Measurements from ENCODE around the gene SHOX. TPM values are rescaled to one million over a fixed set of nuclear protein-coding genes. Genes with fewer than 3 reads are reported as not detected.
"Not testable (repeated sequence)": the region's sequence is repeated elsewhere in the genome, so short reads cannot be mapped to it uniquely, and the experiment has no call there.

The SHOX gene
- total RNA-seq, 1 experiment from 2014 or later, result not detected

- H3K27ac ChIP-seq (ENCODE audit: low read depth, low read length), result no peak overlapping the region
- H3K4me3 ChIP-seq (replicated peaks in 1 of 2; ENCODE audit: low read depth in 1 of 2, low read length in 2 of 2), result no peak overlapping the region
- intact Hi-C loops (cut with micrococcal nuclease), result no loop called here
- DNase-seq (ENCODE audit: low read depth, low spot score) (no peak), ATAC-seq (no peak)
- no peaks in the 10 kb centered on the region for H4K20me1 ChIP-seq (ENCODE audit: insufficient read depth)
- no peaks in the 10 kb centered on the region for H3K9me2 ChIP-seq (ENCODE audit: insufficient read depth)
- ChIA-PET CTCF (no interaction called here), POLR2A (no interaction called here), RAD21 (ENCODE audit: low non-redundant PET in 1 of 2, low total read pairs in 2 of 2, uncharacterized antibody in 2 of 2, unreplicated experiment in 2 of 2) (no interaction called here)
- no peaks in the 10 kb centered on the region for H3K36me3 ChIP-seq (ENCODE audit: control insufficient read depth in 1 of 2, insufficient read depth in 2 of 2, low read length in 2 of 2)
- H3K9me3 ChIP-seq (ENCODE audit: control insufficient read depth in 1 of 2, insufficient read depth in 1 of 2, low read depth in 1 of 2, low read length in 2 of 2), result no peaks in the 10 kb centered on the region
- H3K9ac ChIP-seq (ENCODE audit: low read length), result no peak overlapping the region
- TF ChIP-seq REST (IDR thresholded peaks at IDR 0.05; ENCODE audit: low read depth), result no peak
- TF ChIP-seq TCF7L2 (IDR thresholded peaks at IDR 0.05; ENCODE audit: borderline replicate concordance, extremely low read depth, insufficient read depth, insufficient read length), result no peak
- TF ChIP-seq POLR2AphosphoS5 (IDR thresholded peaks at IDR 0.05; ENCODE audit: low read depth, low read length), result no peak
- TF ChIP-seq, protein P1, sequence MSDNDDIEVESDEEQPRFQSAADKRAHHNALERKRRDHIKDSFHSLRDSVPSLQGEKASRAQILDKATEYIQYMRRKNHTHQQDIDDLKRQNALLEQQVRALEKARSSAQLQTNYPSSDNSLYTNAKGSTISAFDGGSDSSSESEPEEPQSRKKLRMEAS (IDR thresholded peaks at IDR 0.05), result no peak
- TF ChIP-seq JUND (IDR thresholded peaks at IDR 0.05), result no peak
- TF ChIP-seq YY1 (IDR thresholded peaks at IDR 0.05; ENCODE audit: extremely low read depth, insufficient replicate concordance, low read depth, low read length), result no peak
- no peak for TF ChIP-seq POLR2A (IDR thresholded peaks at IDR 0.05; ENCODE audit: borderline replicate concordance, extremely low read depth, insufficient read depth, insufficient read length)
- TF ChIP-seq EZH2phosphoT487 (IDR thresholded peaks at IDR 0.05; ENCODE audit: borderline replicate concordance), result no peak
- TF ChIP-seq ZBTB33 (IDR thresholded peaks at IDR 0.05; ENCODE audit: extremely low read depth, insufficient replicate concordance, low read length), result no peak
- no peak for TF ChIP-seq EGR1 (IDR thresholded peaks at IDR 0.05; ENCODE audit: low read depth)
- no peak for TF ChIP-seq ELF1 (IDR thresholded peaks at IDR 0.05; ENCODE audit: borderline replicate concordance, low read depth)
- BruUV-seq (replicated peaks), result no TSS peak
- H3K4me1 ChIP-seq (ENCODE audit: control insufficient read depth in 1 of 2, insufficient read depth in 2 of 2, low read length in 2 of 2), result no peaks in the 10 kb centered on the region
- no peak overlapping the region for H2AFZ ChIP-seq (ENCODE audit: low read depth, low read length, poor library complexity, severe bottlenecking)
- no peaks in the 10 kb centered on the region for H3K27me3 ChIP-seq (ENCODE audit: insufficient read depth, low read length)
- H3K79me2 ChIP-seq (ENCODE audit: insufficient read depth, low read length), result no peaks in the 10 kb centered on the region
- H3K4me2 ChIP-seq (ENCODE audit: low read length), result no peak overlapping the region
These were observed 5.4 kb upstream of the SHOX start for GRCh38 chrX:625137-625691.

DNA sequence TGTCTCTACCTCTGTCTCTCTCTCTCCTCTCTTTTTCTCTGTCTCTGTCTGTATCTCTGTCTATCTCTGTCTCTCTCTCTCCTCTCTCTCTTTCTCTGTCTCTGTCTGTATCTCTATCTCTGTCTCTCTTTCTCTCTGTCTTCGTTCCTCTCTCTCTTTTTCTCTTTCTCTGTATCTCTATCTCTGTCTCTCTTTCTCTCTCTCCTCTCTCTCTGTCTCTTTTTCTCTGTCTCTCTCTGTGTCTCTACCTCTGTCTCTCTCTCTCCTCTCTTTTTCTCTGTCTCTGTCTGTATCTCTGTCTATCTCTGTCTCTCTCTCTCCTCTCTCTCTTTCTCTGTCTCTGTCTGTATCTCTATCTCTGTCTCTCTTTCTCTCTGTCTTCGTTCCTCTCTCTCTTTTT is 4.5 kb upstream of the SHOX start:
- H2AFZ ChIP-seq (ENCODE audit: low read depth, low read length, poor library complexity, severe bottlenecking); H4K20me1 ChIP-seq (ENCODE audit: insufficient read depth); H3K27me3 ChIP-seq (ENCODE audit: insufficient read depth, low read length); ATAC-seq; H3K27ac ChIP-seq (ENCODE audit: low read depth, low read length); POLR2A ChIA-PET; DNase-seq (ENCODE audit: low read depth, low spot score); H3K9me3 ChIP-seq (ENCODE audit: control insufficient read depth in 1 of 2, insufficient read depth in 1 of 2, low read depth in 1 of 2, low read length in 2 of 2); BruUV-seq (replicated peaks); RAD21 ChIA-PET (ENCODE audit: low non-redundant PET in 1 of 2, low total read pairs in 2 of 2, uncharacterized antibody in 2 of 2, unreplicated experiment in 2 of 2); intact Hi-C loops (cut with micrococcal nuclease); CTCF ChIA-PET; H3K9ac ChIP-seq (ENCODE audit: low read length); H3K79me2 ChIP-seq (ENCODE audit: insufficient read depth, low read length); H3K4me2 ChIP-seq (ENCODE audit: low read length); H3K36me3 ChIP-seq (ENCODE audit: control insufficient read depth in 1 of 2, insufficient read depth in 2 of 2, low read length in 2 of 2); H3K4me3 ChIP-seq (replicated peaks in 1 of 2; ENCODE audit: low read depth in 1 of 2, low read length in 2 of 2); H3K9me2 ChIP-seq (ENCODE audit: insufficient read depth); H3K4me1 ChIP-seq (ENCODE audit: control insufficient read depth in 1 of 2, insufficient read depth in 2 of 2, low read length in 2 of 2): not testable (repeated sequence)
